ENCODE measurements around the gene ARAP1. TPM values are rescaled to one million over a fixed set of nuclear protein-coding genes. Genes with fewer than 3 reads are reported as not detected.

ARAP1 gene
- total and polyA plus RNA-seq, 2 of the 8 experiments (the other 6 are each of a cell fraction or from before 2014, with no cell fraction given), result 25.7 to 61.6 TPM

DNA sequence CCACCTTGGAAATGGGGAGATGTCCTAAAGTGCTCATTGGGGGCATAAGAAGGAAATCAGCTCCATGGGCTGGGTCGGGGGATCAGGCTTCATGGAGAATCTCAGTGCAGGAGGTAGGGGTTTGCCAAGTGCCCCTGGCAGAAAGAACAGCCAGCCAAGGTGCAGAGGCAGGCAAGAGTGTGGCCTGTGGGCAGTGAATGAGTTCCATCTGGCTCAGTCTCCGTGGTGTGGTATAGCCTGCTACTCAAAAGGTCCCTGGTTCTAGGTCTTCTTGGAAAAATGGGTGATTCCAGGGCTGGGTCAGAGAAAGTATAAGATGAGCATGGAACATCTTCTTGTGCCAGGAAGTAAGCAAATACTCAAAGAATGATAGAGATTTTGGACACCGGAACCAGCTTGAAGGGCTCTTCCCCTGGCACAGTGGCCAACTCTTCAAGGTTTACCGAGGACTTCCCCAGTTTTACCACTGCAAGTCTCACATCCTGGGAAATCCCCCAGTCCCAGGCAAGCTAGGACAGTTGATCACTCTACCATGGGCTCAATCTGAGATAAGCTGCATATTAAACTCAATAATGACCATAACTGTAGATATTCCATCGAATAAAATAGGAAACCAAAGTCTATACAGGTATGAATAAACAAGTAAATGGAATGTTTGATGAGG lies 10.6 kb upstream of the ARAP1 start:
- Histone ChIP-seq H3K4me3 (ENCODE audit: extremely low read depth in 1 of 4, insufficient read depth in 2 of 4, low read depth in 3 of 4, low read length in 4 of 4) (no peak overlapping the region), H2AK5ac (ENCODE audit: low read depth, low read length) (no peak overlapping the region), H2BK120ac (replicated peaks; ENCODE audit: low read depth, low read length) (peak overlapping the region; percentile 35), H3K4me2 (ENCODE audit: insufficient read depth in 1 of 2, low read depth in 2 of 2, low read length in 2 of 2) (no peak overlapping the region), H3K23me2 (ENCODE audit: low read depth, low read length) (no peaks in the 10 kb centered on the region), H3K79me1 (ENCODE audit: low read depth, low read length) (peaks cover 3% of the 10 kb centered on the region; the same call in 1 of the 2 replicates), H3K9me3 (ENCODE audit: insufficient read depth in 2 of 2, low read depth in 1 of 2, low read length in 1 of 2) (no peaks in the 10 kb centered on the region), H3K4ac (replicated peaks; ENCODE audit: insufficient read length, low read depth, low read length) (no peak overlapping the region), H3K36me3 (ENCODE audit: control insufficient read depth in 2 of 4, insufficient read depth in 4 of 4, low read length in 3 of 4) (no peaks in the 10 kb centered on the region), H2BK12ac (ENCODE audit: low read depth, low read length) (no peak overlapping the region), H4K20me1 (replicated peaks in 1 of 2; ENCODE audit: control insufficient read depth in 1 of 2, insufficient read depth in 2 of 2, low read length in 2 of 2) (no peaks in the 10 kb centered on the region), H3K4me1 (replicated peaks in 1 of 4; ENCODE audit: control insufficient read depth in 3 of 4, insufficient read depth in 4 of 4, low read length in 3 of 4) (peaks cover 0 to 14% (median 8%) of the 10 kb centered on the region in 4 experiments; a peak in 6 of 7 replicates), H3K56ac (replicated peaks; ENCODE audit: insufficient read length, low read depth, low read length) (no peak overlapping the region), H3K14ac (ENCODE audit: insufficient read length) (no peak overlapping the region), H3K23ac (ENCODE audit: insufficient read length) (no peak overlapping the region), H3K18ac (ENCODE audit: extremely low read depth, low read length) (no peak overlapping the region), H3K27me3 (replicated peaks in 1 of 4; ENCODE audit: control insufficient read depth in 3 of 4, extremely low read depth in 1 of 4, insufficient read depth in 3 of 4, low read length in 3 of 4) (no peaks in the 10 kb centered on the region), H2BK5ac (ENCODE audit: low read depth, low read length) (no peak overlapping the region), H2BK20ac (ENCODE audit: low read length) (no peak overlapping the region), H3K9ac (replicated peaks in 1 of 4; ENCODE audit: extremely low read depth in 1 of 4, low read depth in 3 of 4, low read length in 3 of 4) (no peak overlapping the region), H4K91ac (replicated peaks; ENCODE audit: insufficient read length, low read length) (no peak overlapping the region), H2BK15ac (ENCODE audit: low read length) (0 out of 2 replicates have a peak overlapping the region, but pooled peaks have one; percentile 88), H4K8ac (ENCODE audit: extremely low read depth, insufficient read depth, low read length) (no peak overlapping the region), H2AFZ (ENCODE audit: low read length) (no peak overlapping the region), H4K5ac (ENCODE audit: insufficient read length, low read depth, low read length) (no peak overlapping the region), H3K79me2 (ENCODE audit: control insufficient read depth in 1 of 2, insufficient read depth in 2 of 2, low read length in 2 of 2) (no peaks in the 10 kb centered on the region), H3K27ac (ENCODE audit: low read depth, low read length) (no peak overlapping the region)
- WGBS, 2 experiments (ENCODE audit: extremely low coverage in 1 of 2, insufficient coverage in 1 of 2, insufficient read length in 1 of 2, insufficient replicate concordance in 2 of 2, low coverage in 1 of 2, low lambda C conversion rate in 2 of 2, missing lambda C conversion rate in 1 of 2), result 90% methylated on average over 5 of the region's 5 CpGs; no CpG with 5 or more reads in 1 of the 2 experiments
- ChIA-PET POLR2A (ENCODE audit: partially characterized antibody) (no interaction called here), CTCF (ENCODE audit: partially characterized antibody) (interaction anchor here (1.5 kb wide), 3 partner anchors 24 to 37 kb away, joined by 4 to 10 read pairs (median 5); no protein-coding TSS in a partner anchor)
- FAIRE-seq (no peak), DNase-seq (ENCODE audit: low read depth in 1 of 2, low spot score in 2 of 2) (no peak)
- TF ChIP-seq SRF (IDR thresholded peaks at IDR 0.05; ENCODE audit: low read depth, low read length) (no peak), JUND (IDR thresholded peaks at IDR 0.05; ENCODE audit: low read length) (no peak), EP300 (IDR thresholded peaks at IDR 0.05; ENCODE audit: borderline replicate concordance in 1 of 2, low read depth in 2 of 2, low read length in 2 of 2) (no peak), RNF2 (IDR thresholded peaks at IDR 0.05; ENCODE audit: borderline replicate concordance, low read depth, low read length, missing control alignments, poor library complexity, severe bottlenecking) (no peak)

Measured in H1 (cell line).